Upper lobe of left lung (tissue), 6 donors: ENCODE data around the gene HIF1A. TPM values are rescaled to one million over a fixed set of nuclear protein-coding genes. Genes with fewer than 3 reads are reported as not detected.

ENCODE experiments used
- ATAC-seq, 2 donors: fragments of 200-7000 bp; cut with Tn5 transposase; one replicate each; pipeline ENCODE4 v1.9.1; 2022; ENCODE audit warnings: mild to moderate bottlenecking in 2 of 2, moderate library complexity in 2 of 2; ENCODE audit not compliant: low FRiP score in 2 of 2
- DNase-seq, 2 donors: peaks; one replicate each; pipeline ENCODE4 v3.0.0-alpha.2; 2019 to 2020
- H3K27ac ChIP-seq, 4 donors: fragments of 200-600 bp; sonication (generic); one replicate each; pipeline ENCODE4 v1.5.1; 2016 to 2019
- H3K27me3 ChIP-seq, 4 donors: fragments of 200-600 bp; sonication (generic); one replicate each; pipeline ENCODE4 v1.5.1; 2017 to 2019
- H3K36me3 ChIP-seq, 4 donors: fragments of 200-600 bp; sonication (generic); one replicate each; pipeline ENCODE4 v1.5.1; 2016 to 2019
- H3K4me1 ChIP-seq, 4 donors: fragments of 200-600 bp; sonication (generic); one replicate each; pipeline ENCODE4 v1.5.1; 2018 to 2019
- H3K4me3 ChIP-seq, 4 donors: fragments of 200-600 bp; sonication (generic); one replicate each; pipeline ENCODE4 v1.5.1; 2017 to 2019; ENCODE audit warnings: mild to moderate bottlenecking in 2 of 4, moderate library complexity in 1 of 4
- H3K9me3 ChIP-seq, 4 donors: fragments of 200-600 bp; sonication (generic); one replicate each; pipeline ENCODE4 v1.5.1; 2018 to 2019
- CTCF ChIP-seq, 6 experiments: fragments of 450-650 bp in 4 of 6; fragments of 200-600 bp in 2 of 6; sonication (generic) in 2 of 6; IDR thresholded peaks; one replicate each; pipeline ENCODE4 v1.5.1; 2016 to 2019; ENCODE audit warnings: antibody characterized with exemption in 6 of 6
- EP300 ChIP-seq, 4 donors: sonication (generic); formaldehyde crosslinking; IDR thresholded peaks; one replicate each; pipeline ENCODE4 v1.5.1; 2017; ENCODE audit warnings: antibody characterized with exemption in 4 of 4, control low read depth in 2 of 4
- POLR2A ChIP-seq, 4 donors: fragments of 450-650 bp; IDR thresholded peaks; one replicate each; pipeline ENCODE4 v1.5.1; 2016 to 2017; ENCODE audit warnings: antibody characterized with exemption in 4 of 4, mild to moderate bottlenecking in 2 of 4
- POLR2AphosphoS5 ChIP-seq, 2 donors: sonication (generic); formaldehyde crosslinking; IDR thresholded peaks; one replicate each; pipeline ENCODE4 v1.5.1; 2017; ENCODE audit warnings: antibody characterized with exemption in 2 of 2
- WGBS, 2 donors: methylation state at CpG; one replicate each; pipeline ENCODE4 v1.1.5; 2017 to 2018; 5-methylcytosine and 5-hydroxymethylcytosine counted together
- total RNA-seq, 6 donors: library from RNA; depleted of rRNA in 4 of 6; stranded (reverse); fragments of >200 nt in 4 of 6; gene quantifications; one replicate each; pipeline versions ENCODE4 v1.1.0 to v1.2.1, GENCODE V29; 2016 to 2021
- donor health status: DM: no; HTN: no; CAD: no; lungs with moderate emphysema.
- donor health status: DM: no; HTN: yes; CAD: no; lungs with severe emphysema.

Gene HIF1A
- total RNA-seq, 6 donors from 2014 or later: 72.1 to 131 (median 116) TPM

- WGBS, 2 donors: 62 to 70% methylated on average over 5 of the region's 5 CpGs
- H3K4me3 ChIP-seq: no peak overlapping the region
- H3K9me3 ChIP-seq: no peaks in the 10 kb centered on the region
- no peak for ATAC-seq
- H3K27me3 ChIP-seq: no peaks in the 10 kb centered on the region
- peaks cover 7 to 33% (median 8%) of the 10 kb centered on the region in 4 donors for H3K36me3 ChIP-seq
- DNase-seq: no peak
- no peak for TF ChIP-seq POLR2A (IDR thresholded peaks at IDR 0.05)
- no peak for TF ChIP-seq CTCF (IDR thresholded peaks at IDR 0.05)
- no peak for TF ChIP-seq EP300 (IDR thresholded peaks at IDR 0.05)
- no peak for TF ChIP-seq POLR2AphosphoS5 (IDR thresholded peaks at IDR 0.05)
- peak overlapping the region in 1 of 4 donors; percentile 32 for H3K27ac ChIP-seq
- H3K4me1 ChIP-seq: peaks cover 15 to 37% (median 33%) of the 10 kb centered on the region in 4 donors
Measured at GRCh38 chr14:61719344-61720293, 24.3 kb downstream of the HIF1A start.

- DNase-seq: no peak
- Histone ChIP-seq H3K36me3 (peaks cover 7 to 40% (median 8%) of the 10 kb centered on the region in 4 donors), H3K27ac (no peak overlapping the region), H3K9me3 (no peaks in the 10 kb centered on the region), H3K27me3 (no peaks in the 10 kb centered on the region), H3K4me3 (no peak overlapping the region), H3K4me1 (peaks cover 15 to 36% (median 31%) of the 10 kb centered on the region in 4 donors)
- WGBS, 2 donors: 68 to 69% methylated on average over 9 of the region's 9 CpGs
- ATAC-seq: no peak
- TF ChIP-seq POLR2AphosphoS5 (IDR thresholded peaks at IDR 0.05): no peak
- TF ChIP-seq POLR2A (IDR thresholded peaks at IDR 0.05): no peak
- no peak for TF ChIP-seq EP300 (IDR thresholded peaks at IDR 0.05)
- no peak for TF ChIP-seq CTCF (IDR thresholded peaks at IDR 0.05)
Measured at GRCh38 chr14:61720294-61720661, 25.0 kb downstream of the HIF1A start.

GRCh38 chr14:61720741-61721140, 25.4 kb downstream of the HIF1A start:
- Histone ChIP-seq H3K36me3 (peaks cover 7 to 44% (median 9%) of the 10 kb centered on the region in 4 donors), H3K4me1 (peaks cover 12 to 36% (median 29%) of the 10 kb centered on the region in 4 donors), H3K4me3 (no peak overlapping the region), H3K9me3 (no peaks in the 10 kb centered on the region), H3K27ac (no peak overlapping the region), H3K27me3 (no peaks in the 10 kb centered on the region)
- DNase-seq: peak in 1 of 2 donors; percentile 13
- TF ChIP-seq EP300 (IDR thresholded peaks at IDR 0.05): no peak
- 78 to 83% methylated on average over 6 of the region's 6 CpGs for WGBS, 2 donors
- no peak for ATAC-seq

DNA sequence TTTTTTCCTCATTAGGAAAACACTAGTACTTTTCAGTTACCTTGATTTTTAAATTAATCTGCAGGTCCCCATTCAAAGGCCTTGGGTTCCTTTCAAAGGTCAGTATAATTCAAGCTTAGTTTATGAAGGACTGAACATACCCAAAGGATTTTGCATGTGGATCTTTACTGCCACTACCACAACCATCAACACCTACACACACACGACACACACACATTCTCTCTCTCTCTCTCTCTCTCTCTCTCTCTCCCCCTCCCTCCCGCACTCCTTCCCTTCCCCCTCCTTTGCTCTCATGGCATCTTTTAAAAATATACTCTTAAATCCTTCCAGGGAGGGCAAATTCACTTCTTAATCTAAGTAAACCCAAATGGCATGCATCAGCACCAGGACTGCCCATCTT, 28.8 kb downstream of the HIF1A start:
- DNase-seq: no peak
- peaks cover 8 to 15% (median 10%) of the 10 kb centered on the region in 4 donors for H3K4me1 ChIP-seq
- no peaks in the 10 kb centered on the region for H3K9me3 ChIP-seq
- H3K27ac ChIP-seq: no peak overlapping the region
- no peak for ATAC-seq
- H3K36me3 ChIP-seq: peaks cover 13 to 77% (median 22%) of the 10 kb centered on the region in 4 donors
- no peak for TF ChIP-seq EP300 (IDR thresholded peaks at IDR 0.05)
- H3K27me3 ChIP-seq: no peaks in the 10 kb centered on the region
- no peak overlapping the region for H3K4me3 ChIP-seq
- 79 to 97% methylated on average over 2 of the region's 2 CpGs for WGBS, 2 donors

GRCh38 chr14:61726778-61727658, 31.7 kb downstream of the HIF1A start:
- TF ChIP-seq POLR2AphosphoS5 (IDR thresholded peaks at IDR 0.05) (no peak), CTCF (IDR thresholded peaks at IDR 0.05) (no peak), POLR2A (IDR thresholded peaks at IDR 0.05) (no peak), EP300 (IDR thresholded peaks at IDR 0.05) (no peak)
- DNase-seq (no peak), ATAC-seq (no peak)
- peaks cover 0 to 3% (median 0%) of the 10 kb centered on the region in 4 donors for H3K4me1 ChIP-seq
- H3K9me3 ChIP-seq: no peaks in the 10 kb centered on the region
- no peak overlapping the region for H3K27ac ChIP-seq
- H3K36me3 ChIP-seq: peaks cover 10 to 95% (median 22%) of the 10 kb centered on the region in 4 donors
- no peak overlapping the region for H3K4me3 ChIP-seq
- 83 to 87% methylated on average over 7 of the region's 7 CpGs for WGBS, 2 donors
- H3K27me3 ChIP-seq: no peaks in the 10 kb centered on the region
